Duodenal mucosa (tissue), 2 donors: Measurements from ENCODE around the gene ABHD12.

Source experiments
- H3K27ac ChIP-seq: one replicate; pipeline ENCODE4 v1.7.0; 2013; ENCODE audit warnings: low read depth, low read length
- H3K27me3 ChIP-seq, 2 donors: one replicate each; pipeline ENCODE4 v1.7.0; 2013; ENCODE audit warnings: low read length in 2 of 2, control low read depth in 1 of 2; ENCODE audit not compliant: insufficient read depth in 2 of 2, control insufficient read depth in 1 of 2
- H3K36me3 ChIP-seq, 2 donors: one replicate each; pipeline ENCODE4 v1.7.0; 2013; ENCODE audit warnings: low read length in 2 of 2, control low read depth in 1 of 2; ENCODE audit not compliant: insufficient read depth in 2 of 2, control insufficient read depth in 1 of 2
- H3K4me1 ChIP-seq, 2 donors: one replicate each; pipeline ENCODE4 v1.7.0; 2013; ENCODE audit warnings: low read length in 2 of 2, control low read depth in 1 of 2; ENCODE audit not compliant: insufficient read depth in 2 of 2, control insufficient read depth in 1 of 2
- H3K4me3 ChIP-seq, 2 donors: one replicate each; pipeline ENCODE4 v1.7.0; 2013; ENCODE audit warnings: low read length in 2 of 2, low read depth in 1 of 2
- H3K9ac ChIP-seq, 2 donors: one replicate each; pipeline ENCODE4 v1.7.0; 2013; ENCODE audit warnings: low read length in 2 of 2, low read depth in 1 of 2
- H3K9me3 ChIP-seq, 2 donors: one replicate each; pipeline ENCODE4 v1.7.0; 2013; ENCODE audit warnings: low read length in 2 of 2, control low read depth in 1 of 2; ENCODE audit not compliant: control insufficient read depth in 1 of 2

ABHD12 gene

DNA sequence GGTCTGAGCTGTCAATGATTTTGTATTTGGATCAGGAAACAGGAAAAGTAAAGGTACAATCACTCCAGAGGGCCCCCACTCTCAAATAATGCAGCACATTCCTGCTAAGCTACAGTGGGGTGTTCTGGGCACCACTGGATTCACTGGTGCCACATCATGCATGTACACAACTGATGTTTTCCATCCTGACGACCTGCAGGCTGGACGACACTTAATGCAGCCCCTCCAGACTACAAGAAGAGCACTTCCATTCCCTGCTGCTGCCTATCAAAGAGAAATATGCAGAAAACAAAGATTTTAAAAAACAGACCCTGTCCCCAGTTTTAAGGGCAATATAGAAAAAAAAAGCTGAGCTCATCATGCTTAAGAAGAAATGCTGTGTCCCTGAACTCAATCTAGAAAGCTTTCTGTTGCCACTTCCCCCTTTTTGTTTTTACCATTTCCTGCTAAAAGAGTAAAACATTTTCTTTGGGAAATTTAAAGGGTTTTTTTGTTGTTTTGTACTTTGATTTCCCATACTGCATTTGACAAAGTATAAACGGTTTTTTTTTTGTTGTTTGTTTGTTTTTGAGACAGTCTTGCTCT, 35.5 kb downstream of the ABHD12 start:
- no peak overlapping the region for H3K27ac ChIP-seq
- H3K4me1 ChIP-seq: peaks cover 20 to 28% of the 10 kb centered on the region in 2 donors

DNA sequence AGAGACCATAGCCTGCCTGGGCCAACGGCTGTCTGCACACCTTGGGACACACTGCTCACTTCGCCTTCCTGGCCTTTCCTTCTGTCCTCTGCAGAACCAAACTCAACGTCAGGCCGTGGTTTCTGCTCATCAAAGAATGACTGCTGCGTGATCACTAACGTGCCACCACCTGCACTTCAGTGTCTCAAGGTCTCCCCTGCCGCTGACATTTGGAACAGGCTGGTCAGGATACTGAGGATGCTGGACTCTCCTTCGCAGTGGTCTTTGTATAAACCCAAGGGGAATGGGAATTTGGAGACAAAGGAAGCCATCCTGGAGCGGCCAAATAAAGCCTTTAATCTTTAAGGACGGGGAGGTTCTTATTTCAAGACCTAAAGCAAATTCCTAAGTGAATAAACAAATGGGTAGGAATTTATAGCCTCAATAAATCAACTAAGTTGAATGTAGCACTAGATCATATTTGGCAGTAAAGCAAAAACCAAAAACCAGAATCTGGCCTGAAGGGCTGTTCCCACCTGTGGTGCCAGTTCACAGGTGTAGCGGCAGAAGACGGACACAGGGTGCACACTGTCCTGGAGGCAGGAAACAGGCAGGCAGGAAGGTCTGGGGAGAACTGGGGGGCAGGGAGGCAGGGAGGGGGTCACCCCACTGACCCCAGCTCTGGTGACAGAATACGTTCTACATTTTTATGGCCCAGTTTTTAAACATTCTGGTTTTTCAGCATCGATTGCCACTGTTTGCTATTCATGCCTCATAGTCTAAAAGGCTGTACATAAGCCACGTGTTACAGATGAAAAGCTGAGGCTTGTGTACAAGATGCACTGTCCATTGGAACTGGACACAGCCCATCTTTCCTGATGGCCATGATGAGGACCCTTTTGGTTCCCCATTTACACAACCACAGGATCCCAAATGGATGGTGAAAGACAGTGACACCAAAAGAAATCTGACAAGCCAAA, 36.6 kb downstream of the ABHD12 start:
- Histone ChIP-seq H3K9ac (no peak overlapping the region), H3K27me3 (no peaks in the 10 kb centered on the region), H3K27ac (no peak overlapping the region), H3K36me3 (no peaks in the 10 kb centered on the region), H3K4me3 (no peak overlapping the region), H3K9me3 (no peaks in the 10 kb centered on the region), H3K4me1 (peaks cover 20 to 28% of the 10 kb centered on the region in 2 donors)

More for the DNA sequence above, 35.5 kb downstream of the ABHD12 start:
- H3K9me3 ChIP-seq: no peaks in the 10 kb centered on the region
- no peaks in the 10 kb centered on the region for H3K36me3 ChIP-seq
- H3K4me3 ChIP-seq: no peak overlapping the region
- no peaks in the 10 kb centered on the region for H3K27me3 ChIP-seq
- H3K9ac ChIP-seq: no peak overlapping the region

DNA sequence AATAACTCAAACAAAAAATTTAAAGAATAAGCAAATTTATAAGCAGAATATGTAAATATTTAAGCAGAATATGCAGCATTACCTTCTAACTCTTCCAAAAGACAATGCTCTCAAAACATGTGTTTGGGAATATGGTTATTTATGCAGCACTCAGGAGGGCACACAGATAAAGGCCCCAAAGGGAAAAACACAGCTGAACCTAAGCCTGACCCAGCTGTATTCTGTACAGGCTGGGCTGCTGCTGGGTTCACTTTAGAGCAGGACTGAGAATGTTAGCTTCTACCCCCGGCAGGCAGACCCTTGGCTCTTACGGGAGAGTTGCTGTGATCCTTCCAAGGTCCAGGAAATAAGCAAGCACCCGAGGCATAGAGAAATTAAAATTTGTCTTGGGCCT, 37.3 kb downstream of the ABHD12 start:
- no peak overlapping the region for H3K4me3 ChIP-seq
- H3K27ac ChIP-seq: no peak overlapping the region

DNA sequence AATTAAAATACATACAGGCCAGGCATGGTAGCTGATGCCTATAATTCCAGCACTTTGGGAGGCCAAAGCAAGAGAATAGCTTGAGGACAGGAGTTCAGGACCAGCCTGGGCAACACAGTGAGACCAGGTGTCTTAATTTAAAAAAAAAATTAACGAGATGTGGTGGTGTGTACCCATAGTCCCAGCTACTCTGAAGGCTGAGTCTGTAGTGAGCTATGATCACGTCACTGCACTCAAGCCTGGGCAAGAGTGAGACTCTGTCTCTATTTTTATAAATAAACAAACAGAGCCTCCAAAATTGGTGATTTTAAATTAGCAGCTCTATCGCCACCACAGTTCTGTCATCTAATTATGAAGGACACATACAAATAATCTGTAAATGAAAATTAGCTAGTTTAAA, 37.9 kb downstream of the ABHD12 start:
- Histone ChIP-seq H3K4me3 (no peak overlapping the region), H3K27me3 (no peaks in the 10 kb centered on the region), H3K36me3 (no peaks in the 10 kb centered on the region), H3K9ac (no peak overlapping the region), H3K4me1 (peaks cover 20 to 28% of the 10 kb centered on the region in 2 donors), H3K9me3 (no peaks in the 10 kb centered on the region), H3K27ac (no peak overlapping the region)

More for the DNA sequence above, 37.3 kb downstream of the ABHD12 start:
- Histone ChIP-seq H3K9ac (no peak overlapping the region), H3K27me3 (no peaks in the 10 kb centered on the region), H3K4me1 (peaks cover 20 to 28% of the 10 kb centered on the region in 2 donors), H3K36me3 (no peaks in the 10 kb centered on the region), H3K9me3 (no peaks in the 10 kb centered on the region)

DNA sequence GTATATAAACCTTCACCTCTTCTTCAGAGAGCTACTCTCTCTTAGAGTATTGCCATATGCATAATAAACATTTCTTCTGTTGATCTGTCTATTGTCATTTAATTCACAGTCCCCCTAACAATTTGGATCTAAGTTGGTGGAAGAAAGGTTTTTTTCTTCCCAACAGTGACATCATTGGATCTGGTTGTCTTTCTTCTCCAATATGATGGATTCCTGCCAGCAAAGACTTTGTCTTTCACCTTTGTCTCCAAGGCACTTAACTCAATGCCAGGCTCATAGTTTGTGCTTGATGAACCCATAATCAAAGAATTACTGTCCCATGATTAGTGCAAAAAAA, 39.6 kb downstream of the ABHD12 start:
- no peaks in the 10 kb centered on the region for H3K27me3 ChIP-seq
- H3K36me3 ChIP-seq: no peaks in the 10 kb centered on the region
- no peak overlapping the region for H3K4me3 ChIP-seq
- H3K27ac ChIP-seq: no peak overlapping the region
- peaks cover 14% of the 10 kb centered on the region in 2 donors for H3K4me1 ChIP-seq
- no peaks in the 10 kb centered on the region for H3K9me3 ChIP-seq
- H3K9ac ChIP-seq: no peak overlapping the region

DNA sequence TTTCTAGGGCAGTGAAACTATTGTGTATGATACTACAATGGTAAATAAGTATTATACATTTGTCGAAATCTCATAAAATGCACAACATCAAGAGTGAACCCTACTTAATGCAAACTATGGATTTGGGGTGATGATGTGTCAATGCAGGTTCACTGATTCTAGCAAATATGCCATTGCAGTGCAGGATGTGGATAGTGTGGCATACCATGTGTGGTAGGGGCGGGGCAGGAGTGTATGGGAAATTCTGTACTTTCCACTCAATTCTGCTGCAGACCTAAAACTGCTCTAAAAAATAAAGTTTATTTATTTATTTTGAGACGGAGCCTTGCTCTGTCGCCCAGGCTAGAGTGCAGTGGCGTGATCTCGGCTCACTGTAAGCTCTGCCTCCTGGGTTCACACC, 44.3 kb downstream of the ABHD12 start:
- no peaks in the 10 kb centered on the region for H3K36me3 ChIP-seq
- H3K27me3 ChIP-seq: no peaks in the 10 kb centered on the region
- no peak overlapping the region for H3K4me3 ChIP-seq
- peaks cover 0 to 6% of the 10 kb centered on the region in 2 donors for H3K4me1 ChIP-seq
- H3K9ac ChIP-seq: no peak overlapping the region
- no peak overlapping the region for H3K27ac ChIP-seq
- no peaks in the 10 kb centered on the region for H3K9me3 ChIP-seq

DNA sequence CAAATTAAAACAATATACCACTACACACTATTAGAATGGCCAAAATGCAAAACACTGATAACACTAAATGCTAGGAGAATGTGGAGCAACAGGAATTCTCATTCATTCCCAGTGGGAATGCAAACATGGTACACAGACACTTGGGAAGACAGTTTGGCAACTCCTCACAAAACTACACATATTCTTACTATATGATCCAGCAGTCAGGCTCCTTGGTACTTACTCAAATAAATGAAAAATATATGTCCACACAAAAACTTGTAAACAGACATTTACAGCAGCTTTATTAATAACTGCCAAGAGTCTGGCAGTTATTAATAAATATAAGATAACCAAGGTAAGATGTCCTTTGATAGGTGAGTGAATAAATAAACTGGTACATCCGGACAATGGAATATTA, 44.9 kb downstream of the ABHD12 start:
- H3K9me3 ChIP-seq: no peaks in the 10 kb centered on the region
- H3K9ac ChIP-seq: no peak overlapping the region
- H3K4me1 ChIP-seq: peaks cover 4 to 13% of the 10 kb centered on the region in 2 donors
- no peak overlapping the region for H3K4me3 ChIP-seq
- no peak overlapping the region for H3K27ac ChIP-seq
- no peaks in the 10 kb centered on the region for H3K36me3 ChIP-seq
- H3K27me3 ChIP-seq: no peaks in the 10 kb centered on the region

DNA sequence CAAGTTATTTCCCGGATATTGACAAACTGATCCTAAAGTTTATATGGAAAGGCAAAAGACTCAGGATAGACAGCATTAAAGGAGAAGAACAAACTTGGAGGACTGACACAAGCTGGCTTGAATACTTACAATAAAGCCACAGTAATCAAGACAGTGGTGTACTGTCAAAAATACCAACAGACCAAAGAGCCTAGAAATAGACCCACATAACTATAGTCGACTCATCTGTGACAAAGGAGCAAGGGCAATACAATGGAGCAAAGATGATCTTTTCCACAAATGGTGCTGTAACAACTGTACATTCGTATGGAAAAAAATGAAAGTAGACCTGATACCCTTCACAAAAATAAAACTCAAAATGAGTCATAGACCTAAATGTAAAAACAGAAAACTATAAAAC, 46.0 kb downstream of the ABHD12 start:
- H3K27me3 ChIP-seq: no peaks in the 10 kb centered on the region
- H3K27ac ChIP-seq: no peak overlapping the region
- peaks cover 10 to 23% of the 10 kb centered on the region in 2 donors for H3K4me1 ChIP-seq
- no peaks in the 10 kb centered on the region for H3K36me3 ChIP-seq
- no peak overlapping the region for H3K9ac ChIP-seq
- H3K4me3 ChIP-seq: no peak overlapping the region
- H3K9me3 ChIP-seq: no peaks in the 10 kb centered on the region

DNA sequence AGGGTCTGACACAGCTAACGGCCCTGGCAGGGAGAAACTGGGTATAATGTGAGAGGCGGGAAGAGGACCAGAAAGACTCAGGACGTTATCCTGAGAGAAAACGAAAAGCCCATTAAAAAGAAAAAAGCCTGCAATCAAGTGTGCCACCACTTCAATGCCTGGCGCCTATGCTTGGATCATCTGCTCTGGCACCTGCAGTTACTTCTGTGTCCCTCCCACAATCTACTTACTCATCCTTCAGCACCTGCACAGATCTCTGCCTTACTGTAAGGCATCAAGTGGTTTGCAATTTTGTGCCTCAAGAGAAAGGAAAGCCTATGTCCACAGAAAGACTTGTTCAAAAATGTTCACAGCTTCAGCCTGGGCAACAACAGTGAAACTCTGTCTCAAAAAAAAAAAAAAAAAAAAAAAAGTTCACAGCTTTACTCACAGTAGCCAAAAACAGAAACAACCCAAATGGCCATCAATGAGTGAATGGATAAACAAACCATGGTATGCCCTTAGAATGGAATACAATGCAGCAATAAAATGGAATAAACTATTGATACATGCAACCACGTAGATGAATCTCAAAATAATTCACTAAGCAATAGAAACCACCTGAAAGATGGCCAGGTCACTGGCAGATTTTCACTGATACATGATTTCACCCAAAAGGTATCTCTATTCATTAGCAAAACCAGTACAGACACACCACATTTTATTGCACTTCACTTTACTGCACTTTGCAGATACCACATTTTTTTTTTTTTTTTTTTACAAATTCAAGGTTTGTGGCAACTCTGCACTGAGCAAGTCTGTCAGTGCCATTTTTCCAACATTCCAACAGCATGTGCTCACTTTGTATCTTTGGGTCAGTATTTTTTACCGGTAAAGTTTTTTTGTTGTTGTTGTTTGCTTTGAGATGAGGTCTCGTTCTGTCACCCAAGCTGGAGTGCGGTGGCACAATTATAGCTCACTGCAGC, 48.6 kb downstream of the ABHD12 start:
- Histone ChIP-seq H3K4me1 (peaks cover 16 to 47% of the 10 kb centered on the region in 2 donors), H3K9me3 (no peaks in the 10 kb centered on the region), H3K27me3 (no peaks in the 10 kb centered on the region), H3K4me3 (no peak overlapping the region), H3K27ac (no peak overlapping the region), H3K36me3 (peaks cover 0 to 7% of the 10 kb centered on the region in 2 donors), H3K9ac (no peak overlapping the region)
